GM12801 (cell line): ENCODE results near the gene PFN1.

Experiments
- TF ChIP-seq, protein P1 (sequence below): IDR thresholded peaks from one replicate; pipeline ENCODE4 v1.5.1; 2011; ENCODE audit warnings: control low read depth; ENCODE audit not compliant: insufficient read length; ENCODE audit errors: extremely low read depth

PFN1 gene

DNA sequence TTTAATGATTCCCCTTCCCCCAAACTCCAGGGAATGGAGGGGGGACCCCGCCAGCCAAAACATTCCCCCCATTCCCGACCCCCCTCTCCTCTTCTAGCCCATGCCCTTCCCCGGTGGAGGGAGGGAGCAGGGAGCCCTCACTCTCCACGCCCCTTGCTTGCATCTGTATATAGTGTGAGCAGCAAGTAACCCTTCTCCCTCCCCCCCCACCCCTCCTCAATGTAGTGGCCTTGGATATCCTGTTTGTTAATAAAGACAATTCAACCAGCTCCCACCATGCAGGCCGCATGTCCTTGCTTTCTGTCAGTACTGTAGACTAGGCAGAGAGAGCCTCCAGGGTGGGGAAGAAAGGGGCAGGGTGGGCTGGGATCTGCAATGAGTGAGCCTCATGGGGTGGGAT, 50.5 kb downstream of the PFN1 start:
- TF ChIP-seq, protein P1, sequence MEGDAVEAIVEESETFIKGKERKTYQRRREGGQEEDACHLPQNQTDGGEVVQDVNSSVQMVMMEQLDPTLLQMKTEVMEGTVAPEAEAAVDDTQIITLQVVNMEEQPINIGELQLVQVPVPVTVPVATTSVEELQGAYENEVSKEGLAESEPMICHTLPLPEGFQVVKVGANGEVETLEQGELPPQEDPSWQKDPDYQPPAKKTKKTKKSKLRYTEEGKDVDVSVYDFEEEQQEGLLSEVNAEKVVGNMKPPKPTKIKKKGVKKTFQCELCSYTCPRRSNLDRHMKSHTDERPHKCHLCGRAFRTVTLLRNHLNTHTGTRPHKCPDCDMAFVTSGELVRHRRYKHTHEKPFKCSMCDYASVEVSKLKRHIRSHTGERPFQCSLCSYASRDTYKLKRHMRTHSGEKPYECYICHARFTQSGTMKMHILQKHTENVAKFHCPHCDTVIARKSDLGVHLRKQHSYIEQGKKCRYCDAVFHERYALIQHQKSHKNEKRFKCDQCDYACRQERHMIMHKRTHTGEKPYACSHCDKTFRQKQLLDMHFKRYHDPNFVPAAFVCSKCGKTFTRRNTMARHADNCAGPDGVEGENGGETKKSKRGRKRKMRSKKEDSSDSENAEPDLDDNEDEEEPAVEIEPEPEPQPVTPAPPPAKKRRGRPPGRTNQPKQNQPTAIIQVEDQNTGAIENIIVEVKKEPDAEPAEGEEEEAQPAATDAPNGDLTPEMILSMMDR, result no peak

DNA sequence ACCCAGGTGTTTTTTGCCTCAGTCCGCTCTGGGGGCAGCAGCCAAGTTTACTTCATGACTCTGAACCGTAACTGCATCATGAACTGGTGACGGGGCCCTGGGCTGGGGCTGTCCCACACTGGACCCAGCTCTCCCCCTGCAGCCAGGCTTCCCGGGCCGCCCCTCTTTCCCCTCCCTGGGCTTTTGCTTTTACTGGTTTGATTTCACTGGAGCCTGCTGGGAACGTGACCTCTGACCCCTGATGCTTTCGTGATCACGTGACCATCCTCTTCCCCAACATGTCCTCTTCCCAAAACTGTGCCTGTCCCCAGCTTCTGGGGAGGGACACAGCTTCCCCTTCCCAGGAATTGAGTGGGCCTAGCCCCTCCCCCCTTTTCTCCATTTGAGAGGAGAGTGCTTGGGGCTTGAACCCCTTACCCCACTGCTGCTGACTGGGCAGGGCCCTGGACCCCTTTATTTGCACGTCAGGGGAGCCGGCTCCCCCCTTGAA, 51.1 kb downstream of the PFN1 start:
- TF ChIP-seq, protein P1, result no peak

DNA sequence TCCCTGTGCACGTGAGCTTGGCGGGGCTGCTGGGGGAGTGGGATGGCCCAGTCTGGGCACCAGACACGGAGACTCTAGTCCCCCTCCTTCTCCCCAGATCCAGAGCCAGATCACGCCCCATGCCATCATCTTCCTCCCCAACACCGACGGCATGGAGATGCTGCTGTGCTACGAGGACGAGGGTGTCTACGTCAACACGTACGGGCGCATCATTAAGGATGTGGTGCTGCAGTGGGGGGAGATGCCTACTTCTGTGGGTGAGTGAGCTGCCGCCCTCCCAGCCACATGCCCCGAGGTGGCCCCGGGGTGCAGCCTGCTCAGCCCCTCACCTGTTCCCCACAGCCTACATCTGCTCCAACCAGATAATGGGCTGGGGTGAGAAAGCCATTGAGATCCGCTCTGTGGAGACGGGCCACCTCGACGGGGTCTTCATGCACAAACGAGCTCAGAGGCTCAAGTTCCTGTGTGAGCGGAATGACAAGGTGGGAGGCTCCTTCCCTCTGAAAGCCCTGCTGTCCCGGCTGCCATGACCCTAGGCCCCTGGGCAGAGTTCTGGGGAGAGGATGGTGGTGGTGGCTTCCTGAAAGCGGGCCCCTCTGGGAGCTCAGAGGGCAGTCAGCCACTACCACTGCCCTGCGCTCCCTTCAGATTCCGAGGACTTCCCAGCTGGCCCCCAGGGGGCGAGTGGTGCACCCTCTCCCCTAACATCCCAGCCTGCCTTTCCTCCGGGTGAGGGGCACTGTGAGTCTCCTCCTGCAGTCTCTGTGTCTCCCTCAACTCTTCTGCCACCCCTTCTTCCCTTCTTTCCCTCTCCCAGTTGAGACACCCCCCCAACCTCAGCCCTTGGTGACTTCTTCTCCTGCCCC, 51.8 kb downstream of the PFN1 start:
- TF ChIP-seq, protein P1, result no peak

DNA sequence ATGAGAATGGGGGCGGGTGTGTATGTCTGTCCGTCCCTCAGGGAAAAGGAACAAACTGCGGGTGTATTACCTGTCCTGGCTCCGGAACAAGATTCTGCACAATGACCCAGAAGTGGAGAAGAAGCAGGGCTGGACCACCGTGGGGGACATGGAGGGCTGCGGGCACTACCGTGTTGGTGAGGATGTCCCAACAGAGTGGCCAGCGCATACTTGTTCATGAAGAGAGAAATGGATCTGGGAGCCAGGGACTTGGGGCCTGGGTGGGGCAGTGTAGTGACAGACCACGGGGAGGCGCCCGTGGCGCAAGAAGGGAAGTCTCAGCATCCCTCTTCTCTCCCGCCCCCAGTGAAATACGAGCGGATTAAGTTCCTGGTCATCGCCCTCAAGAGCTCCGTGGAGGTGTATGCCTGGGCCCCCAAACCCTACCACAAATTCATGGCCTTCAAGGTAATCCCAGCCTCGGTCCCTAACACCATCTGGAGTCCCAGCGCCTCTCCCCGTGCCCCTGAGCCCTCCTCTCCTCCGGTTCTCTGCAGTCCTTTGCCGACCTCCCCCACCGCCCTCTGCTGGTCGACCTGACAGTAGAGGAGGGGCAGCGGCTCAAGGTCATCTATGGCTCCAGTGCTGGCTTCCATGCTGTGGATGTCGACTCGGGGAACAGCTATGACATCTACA, 52.5 kb downstream of the PFN1 start:
- TF ChIP-seq, protein P1, result no peak
